Small intestine (tissue), 7 donors: ENCODE data around the gene TSPAN11. TPM values are rescaled to one million over a fixed set of nuclear protein-coding genes. Genes with fewer than 3 reads are reported as not detected.

Experiments used
- DNase-seq, 2 donors: peaks; one replicate each; pipeline versions ENCODE4 v3.0.0 to v3.0.0-alpha.2; 2013
- FAIRE-seq: peaks from 2 replicates; lab custom pipeline; 2012; peaks lifted over from hg19 to GRCh38; lab: Jason Lieb, UNC
- H3K27ac ChIP-seq, 3 donors: one replicate each; pipeline ENCODE4 v1.5.1; 2013; ENCODE audit warnings: low read length in 2 of 3, mild to moderate bottlenecking in 2 of 3, control low read depth in 1 of 3, inconsistent platforms in 1 of 3, low read depth in 1 of 3, moderate library complexity in 1 of 3
- H3K27me3 ChIP-seq, 3 donors: one replicate each; pipeline ENCODE4 v1.6.1; 2013; ENCODE audit warnings: low read length in 3 of 3, inconsistent platforms in 1 of 3; ENCODE audit not compliant: control insufficient read depth in 3 of 3, insufficient read depth in 3 of 3
- H3K36me3 ChIP-seq, 3 donors: one replicate each; pipeline ENCODE4 v1.6.1; 2013; ENCODE audit warnings: low read length in 3 of 3, inconsistent platforms in 1 of 3, low read depth in 1 of 3, mild to moderate bottlenecking in 1 of 3, moderate library complexity in 1 of 3; ENCODE audit not compliant: control insufficient read depth in 3 of 3, insufficient read depth in 2 of 3
- H3K4me1 ChIP-seq, 3 donors: one replicate each; pipeline ENCODE4 v1.6.1; 2013; ENCODE audit warnings: low read length in 2 of 3, inconsistent platforms in 1 of 3, low read depth in 1 of 3, mild to moderate bottlenecking in 1 of 3, moderate library complexity in 1 of 3; ENCODE audit not compliant: control insufficient read depth in 3 of 3, insufficient read depth in 2 of 3
- H3K4me3 ChIP-seq, 3 donors: one replicate each; pipeline ENCODE4 v1.5.1; 2013; ENCODE audit warnings: low read length in 3 of 3, control low read depth in 1 of 3, inconsistent platforms in 1 of 3, low read depth in 1 of 3, mild to moderate bottlenecking in 1 of 3, moderate library complexity in 1 of 3
- H3K9me3 ChIP-seq, 2 donors: one replicate each; pipeline ENCODE4 v1.6.1; 2013; ENCODE audit warnings: low read depth in 1 of 2, low read length in 1 of 2; ENCODE audit not compliant: control insufficient read depth in 2 of 2, insufficient read depth in 1 of 2
- WGBS, 3 donors: extraction: QIAGEN DNeasy Blood & Tissue Kit; methylation state at CpG; one replicate each; pipeline ENCODE4 v1.1.7; 2013; 5-methylcytosine and 5-hydroxymethylcytosine counted together
- polyA plus RNA-seq, 4 donors: library from polyadenylated mRNA; stranded (reverse) in 3 of 4; unstranded in 1 of 4; fragments of 200-250 nt in 3 of 4; fragments of 120-200 nt in 1 of 4; gene quantifications; one replicate each; pipeline versions ENCODE4 v1.2.1 to v1.2.3, GENCODE V29; 2013
- donor health status: healthy with polysubstance abuse.
- donor health status: control.
- donor health status: control.
- donor health status: Bipolar disorder and iron deficiency.
- donor health status: healthy.

Gene TSPAN11
- polyA plus RNA-seq, 4 donors: 0.54 to 3.9 (median 3.9) TPM; not detected in 1

DNA sequence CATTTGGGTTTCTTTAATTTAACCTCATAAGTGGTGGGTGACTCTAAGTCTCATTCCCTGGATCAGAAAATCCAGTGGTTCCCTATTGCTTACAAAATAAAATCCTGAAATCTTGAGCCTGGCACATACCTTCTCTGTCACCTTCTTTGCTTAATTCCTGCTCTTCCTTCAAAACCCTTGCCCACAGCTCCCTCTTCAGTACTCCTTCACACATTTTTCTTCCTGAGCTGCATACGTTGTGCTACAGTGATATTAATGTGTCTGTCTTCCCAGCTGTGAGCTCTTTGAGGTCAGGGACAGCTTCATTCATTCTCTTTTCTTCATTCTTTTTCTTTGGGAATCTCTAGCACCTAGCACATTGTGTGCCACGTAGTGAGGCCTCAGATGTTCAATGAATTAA lies 9.5 kb downstream of the TSPAN11 start:
- FAIRE-seq (no peak), DNase-seq (no peak)
- H3K4me1 ChIP-seq: peaks cover 0 to 2% (median 0%) of the 10 kb centered on the region in 3 donors
- WGBS, 3 donors: 16 to 28% (median 18%) methylated on average over 2 of the region's 2 CpGs
- no peaks in the 10 kb centered on the region for H3K36me3 ChIP-seq
- no peaks in the 10 kb centered on the region for H3K27me3 ChIP-seq
- no peak overlapping the region for H3K27ac ChIP-seq
- H3K4me3 ChIP-seq: no peak overlapping the region
- H3K9me3 ChIP-seq: peaks cover 0 to 3% of the 10 kb centered on the region in 2 donors

DNA sequence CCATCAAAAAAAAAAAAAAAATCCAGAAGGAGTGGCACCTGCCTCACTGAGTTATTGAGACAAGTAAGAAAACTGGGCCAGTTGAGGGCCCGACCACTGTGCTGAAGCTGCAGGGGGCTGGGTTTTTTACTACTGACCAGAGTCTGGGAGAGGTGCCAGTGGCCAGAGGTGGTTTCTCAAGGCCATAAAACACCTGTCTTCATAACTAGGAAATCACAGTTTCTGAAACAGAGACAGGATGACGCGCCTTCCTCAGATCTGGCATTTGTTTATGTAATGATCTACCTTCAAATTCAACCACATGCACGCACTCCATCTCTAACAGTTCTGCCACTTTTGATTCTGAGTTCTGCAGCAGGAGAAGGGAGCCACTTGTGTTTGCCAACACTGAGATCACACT lies 12.7 kb downstream of the TSPAN11 start:
- H3K36me3 ChIP-seq: no peaks in the 10 kb centered on the region
- no peak for DNase-seq

DNA sequence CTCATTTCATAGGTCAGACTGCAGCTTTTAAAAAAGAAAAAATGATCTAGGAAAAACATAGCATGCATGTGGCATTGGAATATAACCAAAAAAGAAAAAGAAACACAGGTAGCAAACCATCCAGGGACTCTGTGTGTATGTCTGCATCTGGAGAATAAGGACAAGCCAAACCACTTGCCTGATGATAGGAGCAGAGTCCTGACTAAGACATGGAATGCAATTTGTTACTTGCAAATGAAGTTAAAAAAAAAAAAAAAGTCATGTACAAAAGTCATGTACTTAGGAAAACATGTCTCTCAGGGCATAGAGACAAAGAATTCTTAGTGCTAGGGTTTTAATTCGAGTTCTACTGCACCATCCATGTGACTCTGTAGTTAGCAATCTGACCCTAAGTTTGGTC lies 15.9 kb downstream of the TSPAN11 start:
- no peak for DNase-seq
- no peak for FAIRE-seq
- no peak overlapping the region for H3K27ac ChIP-seq
- no peaks in the 10 kb centered on the region for H3K36me3 ChIP-seq
- H3K27me3 ChIP-seq: no peaks in the 10 kb centered on the region
- H3K4me1 ChIP-seq: peaks cover 0 to 2% (median 0%) of the 10 kb centered on the region in 3 donors
- no peaks in the 10 kb centered on the region for H3K9me3 ChIP-seq
- WGBS, 3 donors: 33 to 65% (median 52%) methylated on average over 1 of the region's 1 CpG
- H3K4me3 ChIP-seq: no peak overlapping the region

More for the DNA sequence above, 12.7 kb downstream of the TSPAN11 start:
- Histone ChIP-seq H3K4me3 (no peak overlapping the region), H3K4me1 (peaks cover 0 to 2% (median 0%) of the 10 kb centered on the region in 3 donors), H3K27me3 (no peaks in the 10 kb centered on the region), H3K9me3 (peaks cover 0 to 3% of the 10 kb centered on the region in 2 donors), H3K27ac (no peak overlapping the region)
- 63 to 82% (median 72%) methylated on average over 4 of the region's 4 CpGs for WGBS, 3 donors
- FAIRE-seq: no peak

GRCh38 chr12:30942936-30943335 lies 16.4 kb downstream of the TSPAN11 start:
- 73 to 80% (median 76%) methylated on average over 7 of the region's 7 CpGs for WGBS, 3 donors
- Histone ChIP-seq H3K27ac (no peak overlapping the region), H3K36me3 (no peaks in the 10 kb centered on the region)

GRCh38 chr12:30945443-30946164 lies 19.1 kb downstream of the TSPAN11 start:
- Histone ChIP-seq H3K27ac (no peak overlapping the region), H3K27me3 (no peaks in the 10 kb centered on the region), H3K4me1 (no peaks in the 10 kb centered on the region), H3K36me3 (no peaks in the 10 kb centered on the region), H3K4me3 (no peak overlapping the region), H3K9me3 (peaks cover 0 to 4% of the 10 kb centered on the region in 2 donors)
- DNase-seq: no peak
- 89 to 94% (median 91%) methylated on average over 11 of the region's 11 CpGs for WGBS, 3 donors
- no peak for FAIRE-seq

More at GRCh38 chr12:30942936-30943335, 16.4 kb downstream of the TSPAN11 start:
- Histone ChIP-seq H3K27me3 (no peaks in the 10 kb centered on the region), H3K4me1 (peaks cover 0 to 2% (median 0%) of the 10 kb centered on the region in 3 donors), H3K4me3 (no peak overlapping the region), H3K9me3 (no peaks in the 10 kb centered on the region)
- DNase-seq (no peak), FAIRE-seq (no peak)

GRCh38 chr12:30952015-30952414 lies 25.5 kb downstream of the TSPAN11 start:
- H3K36me3 ChIP-seq: no peaks in the 10 kb centered on the region
- no peaks in the 10 kb centered on the region for H3K4me1 ChIP-seq
- FAIRE-seq (no peak), DNase-seq (no peak)
- H3K27me3 ChIP-seq: no peaks in the 10 kb centered on the region
- H3K4me3 ChIP-seq: no peak overlapping the region
- 79 to 88% (median 83%) methylated on average over 6 of the region's 6 CpGs for WGBS, 3 donors
- no peak overlapping the region for H3K27ac ChIP-seq
- peaks cover 0 to 5% of the 10 kb centered on the region in 2 donors for H3K9me3 ChIP-seq

DNA sequence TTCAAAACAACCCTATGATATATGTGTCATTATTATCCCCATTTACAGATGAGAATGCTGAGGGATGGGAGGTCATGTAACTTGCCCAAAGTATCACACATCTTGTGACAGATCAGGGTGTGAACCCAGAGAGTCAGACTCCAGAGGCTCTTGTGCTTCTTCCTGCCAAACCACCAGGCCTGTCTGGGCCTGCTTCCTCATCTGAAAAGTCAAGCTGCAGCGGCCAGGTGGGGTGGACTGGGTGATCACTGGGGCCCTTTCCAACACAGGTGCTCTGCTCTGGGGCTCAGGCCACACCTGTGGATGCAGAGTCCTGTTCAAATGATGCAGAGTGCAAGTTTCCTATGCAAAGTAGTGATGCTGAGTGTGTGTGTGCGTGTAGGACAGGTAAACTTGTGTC lies 26.7 kb downstream of the TSPAN11 start:
- 54 to 84% (median 61%) methylated on average over 2 of the region's 2 CpGs for WGBS, 3 donors
- DNase-seq (no peak), FAIRE-seq (no peak)
- no peaks in the 10 kb centered on the region for H3K4me1 ChIP-seq
- H3K9me3 ChIP-seq: peaks cover 0 to 5% of the 10 kb centered on the region in 2 donors
- no peak overlapping the region for H3K4me3 ChIP-seq
- no peak overlapping the region for H3K27ac ChIP-seq
- peaks cover 0 to under 1% (median 0%) of the 10 kb centered on the region in 3 donors for H3K27me3 ChIP-seq
- no peaks in the 10 kb centered on the region for H3K36me3 ChIP-seq

DNA sequence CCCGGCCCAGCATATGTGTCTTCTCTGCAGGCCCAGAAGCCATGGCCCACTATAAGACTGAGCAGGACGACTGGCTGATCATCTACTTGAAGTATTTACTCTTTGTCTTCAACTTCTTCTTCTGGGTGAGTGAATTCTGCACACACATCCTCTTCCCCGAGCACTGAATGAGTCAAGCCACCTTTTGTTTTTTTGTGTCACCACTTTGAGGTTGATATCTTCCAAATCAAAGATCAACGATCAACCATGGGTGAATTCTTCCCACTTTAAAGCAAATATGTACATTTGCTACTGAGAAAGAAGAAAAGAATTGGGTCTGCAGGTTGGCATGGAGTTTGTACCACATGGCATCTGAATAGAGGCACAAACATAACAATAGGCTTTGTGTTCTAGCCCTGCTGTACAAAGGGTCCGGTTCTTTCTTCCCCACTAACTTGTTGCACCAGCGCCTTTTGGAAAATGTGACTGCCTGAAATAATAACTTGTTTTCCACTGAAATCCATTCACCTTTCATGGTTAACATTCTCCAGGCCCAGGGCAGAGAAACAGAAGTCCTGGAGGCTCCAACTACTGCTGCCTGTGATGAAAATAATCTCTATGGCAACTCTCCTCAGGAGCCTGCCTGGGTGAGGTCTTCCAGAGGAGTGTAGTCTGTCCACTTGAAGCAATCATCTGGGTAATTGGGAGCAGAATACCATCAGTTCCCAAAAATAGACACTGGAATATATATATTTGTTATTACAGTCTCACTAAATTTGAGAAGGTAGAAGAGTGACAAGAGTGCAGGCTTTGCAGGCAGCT lies 27.6 kb downstream of the TSPAN11 start:
- DNase-seq (no peak), FAIRE-seq (no peak)
- H3K9me3 ChIP-seq: peaks cover 0 to 5% of the 10 kb centered on the region in 2 donors
- H3K4me3 ChIP-seq: no peak overlapping the region
- H3K27me3 ChIP-seq: peaks cover 0 to 4% (median 0%) of the 10 kb centered on the region in 3 donors
- no peaks in the 10 kb centered on the region for H3K4me1 ChIP-seq
- H3K27ac ChIP-seq: no peak overlapping the region
- no peaks in the 10 kb centered on the region for H3K36me3 ChIP-seq
- 69 to 82% (median 75%) methylated on average over 6 of the region's 6 CpGs for WGBS, 3 donors
